Dedifferentiated amniotic fluid mesenchymal stem cell (primary cell): ENCODE measurements around the gene COQ8A.

Source experiments
- DNase-seq: peaks from one replicate; pipeline ENCODE4 v3.0.0-alpha.2; 2016; ENCODE audit errors: extremely low spot score

The COQ8A gene

DNA sequence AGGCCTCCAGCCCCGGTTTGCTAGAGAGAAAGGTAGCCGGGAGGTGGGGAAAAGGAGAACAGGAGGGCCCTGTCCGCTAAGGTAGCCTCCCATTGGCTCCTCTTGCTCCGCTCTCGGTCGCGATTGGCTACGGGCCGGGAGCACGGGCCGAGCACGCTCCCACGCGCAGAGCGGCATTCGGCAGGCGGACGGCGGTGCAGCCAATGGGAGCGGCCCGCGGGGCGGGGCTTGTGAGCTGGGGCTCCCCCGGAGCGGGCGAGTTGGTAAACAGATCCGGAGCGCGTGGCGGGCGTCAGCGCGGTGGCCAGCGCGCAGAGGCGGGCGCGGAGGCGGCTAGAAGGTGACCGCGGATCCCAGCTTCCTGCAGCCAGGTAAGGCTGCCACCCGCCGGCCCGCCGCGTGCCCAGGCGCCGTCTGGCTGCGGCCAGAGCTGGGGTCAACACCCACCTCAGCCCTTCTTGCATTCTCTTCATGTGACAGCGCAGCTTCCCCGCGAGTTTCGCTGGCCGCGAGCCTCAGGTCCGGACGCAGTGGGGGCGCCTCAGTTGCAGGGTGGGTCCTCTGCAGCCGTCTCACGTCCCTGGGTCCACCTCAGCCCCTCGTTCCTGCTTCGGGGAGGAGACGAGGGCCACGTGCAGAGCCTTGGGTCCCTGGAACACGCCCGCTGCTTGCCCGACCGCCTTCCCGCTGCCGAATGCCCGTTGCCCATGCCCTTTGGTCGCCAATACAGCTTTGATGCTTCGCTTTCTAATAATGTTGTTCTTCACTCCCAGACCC lies at the start of gene COQ8A:
Gene COQ8A, plus strand, starts transcription at position 266 of the 777 bp plus-strand sequence. CDS start 21,092 bp downstream, outside the sequence.
- DNase-seq = peak; percentile 99

GRCh38 chr1:226890331-226891108 lies 49.6 kb upstream of the COQ8A start:
- DNase-seq = no peak

DNA sequence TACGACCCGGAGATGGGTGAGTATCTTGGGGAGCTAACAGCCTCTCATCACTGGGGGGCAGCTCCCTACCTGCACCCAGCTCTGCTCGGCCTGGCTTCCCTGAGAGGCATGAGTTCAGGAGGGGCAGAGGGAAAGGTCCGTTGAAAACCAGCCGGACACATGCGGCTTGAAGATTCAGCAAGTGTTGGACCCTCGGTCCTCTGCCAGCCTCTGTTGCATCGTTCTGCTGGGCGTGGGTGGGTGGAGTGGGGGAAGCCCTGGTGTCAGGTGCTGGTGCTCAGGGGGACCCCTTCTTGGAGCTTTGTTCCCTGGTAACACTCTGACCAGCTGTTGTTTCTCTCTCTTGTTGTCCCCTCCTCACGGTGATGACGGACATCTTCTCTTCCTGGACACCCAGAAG lies 48.7 kb upstream of the COQ8A start:
- no peak for DNase-seq

- DNase-seq = no peak
These were observed 48.1 kb upstream of the COQ8A start for GRCh38 chr1:226891846-226892523.

- DNase-seq = no peak
These were observed 47.6 kb upstream of the COQ8A start for GRCh38 chr1:226892524-226892875.

DNA sequence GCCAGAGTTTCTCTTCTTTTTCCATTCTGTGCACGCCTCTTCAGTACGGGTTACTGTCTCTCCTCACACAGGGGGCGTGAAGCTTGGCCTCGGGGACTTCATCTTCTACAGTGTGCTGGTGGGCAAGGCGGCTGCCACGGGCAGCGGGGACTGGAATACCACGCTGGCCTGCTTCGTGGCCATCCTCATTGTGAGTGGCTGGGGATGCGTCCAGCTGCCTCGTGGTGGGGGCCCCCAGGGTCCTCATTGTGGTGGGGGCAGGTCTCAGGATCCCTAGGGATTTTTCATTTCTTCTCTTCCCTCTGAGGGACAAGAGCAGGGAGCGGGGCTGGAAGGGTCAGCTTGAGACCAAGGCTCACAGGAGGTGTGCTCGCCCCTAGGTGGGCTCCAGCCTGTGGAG lies 46.2 kb upstream of the COQ8A start:
- DNase-seq = no peak

- DNase-seq = no peak
These were observed 45.3 kb upstream of the COQ8A start for GRCh38 chr1:226894826-226895225.

- no peak for DNase-seq
These were observed 44.5 kb upstream of the COQ8A start for GRCh38 chr1:226895644-226896043.

DNA sequence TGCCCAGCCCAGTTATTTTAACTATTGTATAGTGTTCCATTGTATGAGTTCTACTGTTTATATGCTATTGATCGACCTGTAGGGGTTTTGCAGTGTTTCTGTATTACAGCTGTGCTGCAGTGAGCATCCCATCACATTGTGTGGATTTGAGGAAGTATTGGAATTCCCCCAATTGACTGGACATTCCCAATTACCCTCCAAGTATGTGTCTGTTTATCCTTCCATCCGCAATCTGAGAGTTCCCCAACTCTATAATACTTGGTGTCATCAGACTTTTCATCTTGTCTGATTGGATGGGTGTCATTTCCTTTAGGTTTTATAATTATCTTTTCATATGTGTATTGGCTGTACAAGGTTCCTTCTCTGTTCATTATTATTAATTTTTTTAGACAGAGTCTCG lies 41.8 kb upstream of the COQ8A start:
- DNase-seq = no peak

- DNase-seq = no peak
These were observed 38.7 kb upstream of the COQ8A start for GRCh38 chr1:226901421-226901820.

DNA sequence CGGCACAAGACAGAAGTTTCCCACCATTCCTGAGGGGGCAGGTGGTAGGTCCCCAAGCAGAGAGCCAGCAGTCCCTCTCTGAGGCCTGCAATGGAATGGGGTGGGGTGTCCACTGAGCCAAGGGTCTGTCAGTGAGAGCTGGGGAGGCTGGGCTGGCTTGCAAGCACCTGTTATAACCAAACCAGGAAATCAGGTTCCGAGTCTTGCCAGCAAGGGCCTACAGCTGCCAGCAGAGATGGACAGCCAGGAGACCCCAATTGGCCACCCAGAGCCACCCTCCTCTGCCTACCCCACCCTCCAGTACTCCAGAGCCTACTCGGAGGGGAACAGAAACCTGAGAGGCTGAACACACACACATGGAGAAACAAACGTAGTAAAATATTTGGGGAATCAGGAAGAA lies 37.5 kb upstream of the COQ8A start:
- DNase-seq = no peak

GRCh38 chr1:226903819-226904716 lies 36.0 kb upstream of the COQ8A start:
- peak; percentile 57 for DNase-seq

DNA sequence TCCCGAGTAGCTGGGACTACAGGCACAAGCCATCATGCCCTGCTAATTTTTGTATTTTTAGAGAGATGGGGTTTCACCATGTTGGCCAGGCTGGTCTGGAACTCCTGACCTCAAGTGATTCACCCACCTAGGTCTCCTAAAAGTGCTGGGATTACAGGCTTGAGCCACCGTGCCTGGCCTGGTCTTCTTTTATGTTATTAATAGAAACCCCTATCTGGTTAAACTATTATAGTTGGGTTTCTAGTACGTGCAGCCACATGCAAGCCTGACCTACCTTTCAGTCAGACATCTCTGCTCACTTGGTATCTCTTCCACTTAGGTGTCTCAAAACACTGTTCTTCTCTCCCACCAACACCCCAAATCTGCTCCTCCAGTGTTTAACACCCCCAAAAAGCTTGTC lies 35.3 kb upstream of the COQ8A start:
- no peak for DNase-seq

DNA sequence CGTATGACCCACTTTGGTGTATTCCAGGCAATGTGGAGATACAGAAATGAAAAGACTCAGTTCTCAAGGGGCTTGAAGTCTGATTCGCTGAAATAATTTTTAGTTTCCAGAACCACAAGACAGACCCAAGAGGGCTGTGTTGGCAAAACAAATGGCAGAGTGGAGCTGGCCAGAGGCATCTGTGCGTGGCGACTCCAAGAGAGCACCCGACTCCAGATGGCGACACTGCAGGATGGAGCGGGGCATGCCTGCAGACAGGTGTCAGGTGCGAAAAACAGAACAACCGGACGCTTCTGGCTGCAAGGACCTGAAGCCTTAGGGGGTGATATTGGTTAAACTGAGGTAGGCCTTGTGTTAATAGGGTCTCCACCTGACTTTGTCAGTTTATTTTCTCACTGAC lies 31.7 kb upstream of the COQ8A start:
- DNase-seq = no peak

GRCh38 chr1:226908913-226909312 lies 31.2 kb upstream of the COQ8A start:
- no peak for DNase-seq

DNA sequence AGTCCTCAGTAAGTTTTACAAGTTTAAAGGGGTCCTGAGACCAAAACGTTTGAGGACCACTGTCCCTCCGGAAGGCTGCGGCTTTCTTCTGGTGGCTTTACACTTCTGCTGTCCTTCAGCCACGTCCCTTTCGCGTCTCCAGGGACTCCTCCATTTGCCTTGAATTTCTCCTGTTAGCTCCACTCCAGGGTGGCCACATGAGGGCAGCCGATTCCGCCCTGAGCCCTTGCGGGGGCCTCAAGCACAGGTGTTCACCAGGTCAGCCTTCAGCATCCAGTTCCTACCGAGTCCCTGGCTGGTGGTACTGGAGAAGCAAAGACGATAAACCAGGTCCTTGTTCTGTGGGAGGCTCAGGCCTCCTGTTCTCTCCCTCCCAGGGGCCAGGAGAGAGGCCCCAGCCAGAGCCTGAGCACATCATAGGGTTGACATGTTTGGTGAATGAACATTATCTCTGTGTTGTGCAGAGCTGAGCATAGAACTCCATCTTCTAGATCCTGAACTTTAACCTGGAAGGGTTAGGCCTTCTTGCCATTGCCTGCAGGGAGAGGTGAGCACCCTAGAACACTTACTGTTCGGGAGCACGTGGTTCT lies 27.4 kb upstream of the COQ8A start:
- DNase-seq = no peak

- no peak for DNase-seq
These were observed 24.5 kb upstream of the COQ8A start for GRCh38 chr1:226915672-226915995.

- no peak for DNase-seq
These were observed 23.6 kb upstream of the COQ8A start for GRCh38 chr1:226916497-226916896.

GRCh38 chr1:226919587-226919986 lies 20.5 kb upstream of the COQ8A start:
- no peak for DNase-seq

- DNase-seq = no peak
These were observed 20.1 kb upstream of the COQ8A start for GRCh38 chr1:226919995-226920394.

DNA sequence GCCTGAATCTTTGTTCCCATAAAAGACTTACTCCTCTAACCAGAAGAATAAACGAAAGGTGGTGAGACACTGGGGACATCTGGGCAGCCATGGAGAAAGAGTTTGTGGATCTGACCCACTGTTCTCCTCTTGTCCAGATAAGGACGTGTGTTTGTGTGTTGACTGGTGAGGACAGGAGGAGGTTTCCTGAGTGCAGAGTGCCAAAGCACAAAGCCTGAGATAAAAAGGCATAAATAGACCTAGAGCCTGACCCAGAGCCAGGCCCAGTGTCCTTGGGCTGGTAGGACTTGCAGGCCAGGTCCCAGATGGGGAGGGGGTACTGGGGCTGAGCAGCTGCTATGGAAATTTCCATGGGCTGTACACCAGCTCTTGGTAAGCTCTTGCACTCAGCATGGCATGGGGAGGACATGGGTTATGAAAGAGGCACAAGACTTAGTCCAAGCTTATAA lies 19.6 kb upstream of the COQ8A start:
- DNase-seq = no peak
